Activated CD8-positive, alpha-beta memory T cell treated with anti-CD3 and anti-CD28 coated beads, Interleukin-2, amount 50 U/mL, for 1 hour (primary cell): Measurements from ENCODE around the gene NME2.
"Not testable (repeated sequence)": the region's sequence is repeated elsewhere in the genome, so short reads cannot be mapped to it uniquely, and the experiment has no call there.

ENCODE experiments used
- DNase-seq: peaks from one replicate; pipeline ENCODE4 v3.0.0-alpha.2; 2020; ENCODE audit errors: extremely low read depth

The NME2 gene

DNA sequence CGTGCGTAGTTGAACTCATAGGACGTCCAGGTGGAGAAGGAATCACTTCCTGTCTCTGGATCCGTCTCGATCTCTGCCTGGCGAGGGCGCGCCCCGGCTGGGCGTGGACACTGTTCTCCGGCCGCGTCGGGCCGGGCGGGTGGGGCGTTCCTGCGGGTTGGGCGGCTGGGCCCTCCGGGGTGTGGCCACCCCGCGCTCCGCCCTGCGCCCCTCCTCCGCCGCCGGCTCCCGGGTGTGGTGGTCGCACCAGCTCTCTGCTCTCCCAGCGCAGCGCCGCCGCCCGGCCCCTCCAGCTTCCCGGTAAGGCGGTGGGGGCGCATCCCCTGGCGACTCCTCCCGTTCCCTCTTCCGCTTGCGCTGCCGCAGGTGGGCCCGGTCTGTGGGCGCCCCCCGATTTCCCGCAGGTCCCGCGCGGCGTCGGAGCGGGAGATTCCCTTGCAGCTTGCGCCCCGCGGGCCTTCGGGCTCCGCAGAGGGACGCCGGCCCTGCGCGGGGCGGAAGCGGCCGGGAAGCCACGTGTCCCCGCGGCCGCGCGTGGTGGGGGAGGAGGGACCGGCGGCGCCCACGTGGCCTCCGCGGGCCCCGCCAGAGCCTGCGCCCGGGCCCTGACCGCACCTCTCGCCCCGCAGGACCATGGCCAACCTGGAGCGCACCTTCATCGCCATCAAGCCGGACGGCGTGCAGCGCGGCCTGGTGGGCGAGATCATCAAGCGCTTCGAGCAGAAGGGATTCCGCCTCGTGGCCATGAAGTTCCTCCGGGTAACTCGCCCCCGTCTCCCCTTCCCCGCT is at the start of gene NME2:
Gene NME2 (plus strand): TSS at position 214 of the 789 bp plus-strand sequence. CDS start 420 bp downstream, at position 634.
- no peak for DNase-seq

DNA sequence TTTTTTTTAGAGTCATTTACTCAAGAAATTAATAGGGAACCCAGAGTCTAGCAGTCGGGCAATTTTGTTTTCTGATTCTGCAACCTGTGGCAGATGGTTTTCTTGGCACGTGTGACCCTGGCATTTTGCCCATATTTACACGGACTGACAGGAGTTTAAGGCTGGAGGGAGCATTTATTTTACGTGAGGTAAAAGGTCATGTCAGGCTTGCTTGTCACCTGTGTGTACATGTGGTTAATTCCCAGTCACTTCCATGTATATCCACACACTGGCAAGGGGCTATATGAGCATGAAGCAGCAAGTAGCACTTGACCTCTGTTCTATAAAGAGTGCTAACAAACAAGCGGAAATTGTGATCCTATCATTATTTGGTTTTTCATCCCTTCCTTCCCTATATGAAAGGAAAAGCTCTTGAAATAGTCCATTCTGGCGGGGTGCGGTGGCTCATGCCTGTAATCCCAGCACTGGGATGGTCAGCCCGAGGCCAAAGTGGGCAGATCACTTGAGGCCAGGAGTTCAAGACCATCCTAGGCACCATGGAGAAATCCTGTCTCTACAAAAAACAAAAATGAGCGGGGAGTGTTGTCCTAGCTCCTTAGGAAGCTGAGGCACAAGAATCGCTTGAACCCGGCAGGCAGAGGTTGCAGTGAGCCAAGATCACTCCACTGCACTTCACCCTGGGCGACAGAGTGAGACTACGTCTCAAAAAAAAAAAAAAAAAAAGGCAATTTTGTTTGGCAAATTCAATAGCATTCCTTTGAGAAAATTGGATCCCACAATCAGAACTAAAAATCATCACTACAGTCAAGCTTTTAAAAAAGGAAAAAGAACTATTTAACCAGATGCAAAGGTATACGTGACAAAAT is 47.6 kb upstream of the NME2 start:
- no peak for DNase-seq

DNA sequence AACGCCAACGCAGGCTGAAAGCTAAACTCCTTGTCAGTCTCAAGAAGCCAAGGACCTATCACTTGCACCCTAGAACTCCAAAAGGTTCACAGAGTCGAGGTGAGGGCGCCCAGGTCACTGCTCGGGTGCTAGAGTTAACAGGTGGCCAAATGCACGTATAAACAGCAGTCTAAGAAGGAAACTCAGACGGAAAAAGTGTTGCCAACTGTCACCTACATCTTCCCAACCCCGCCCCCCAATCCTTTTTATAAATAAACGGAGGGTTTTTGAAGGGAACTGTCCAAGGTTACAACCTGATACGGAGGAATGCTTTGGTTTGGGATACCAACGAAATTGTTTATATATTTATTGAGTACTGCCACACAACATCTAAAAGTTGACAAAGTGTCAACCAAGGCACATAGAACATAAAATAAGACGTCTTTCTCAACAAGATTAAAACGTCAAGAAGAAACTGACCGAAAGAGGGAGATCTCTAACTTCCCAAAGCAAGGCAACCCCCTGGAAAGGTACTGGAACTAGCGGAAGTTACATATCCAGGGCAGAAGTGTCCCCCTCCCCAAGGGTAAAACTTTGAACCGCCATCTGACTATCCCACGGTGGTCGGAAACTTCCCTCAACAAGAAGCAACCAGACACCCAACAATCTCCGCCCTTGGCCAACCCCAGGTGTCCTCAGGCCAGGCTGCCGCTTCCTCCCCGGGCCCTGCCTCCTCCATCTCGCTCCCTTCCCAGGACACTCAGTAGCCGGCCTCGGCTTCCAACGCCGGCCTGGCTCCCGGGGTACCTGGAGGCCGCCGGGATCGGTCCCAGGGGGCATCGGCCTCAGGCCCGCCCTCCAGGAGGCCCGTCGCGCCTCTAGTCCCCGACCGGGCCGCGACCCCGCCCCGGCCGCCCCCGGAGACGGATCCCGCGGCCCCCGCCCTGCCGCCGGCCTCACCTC is 46.5 kb upstream of the NME2 start:
- DNase-seq, result no peak

- no peak for DNase-seq
Measured at GRCh38 chr17:51120357-51120738, 45.9 kb upstream of the NME2 start.

GRCh38 chr17:51120739-51121619 is 45.2 kb upstream of the NME2 start, which contains the start of gene SPAG9:
TSS of gene SPAG9 (minus strand) at chr17:51120868. CDS start at chr17:51120656, 212 bp downstream.
- DNase-seq, result peak; percentile 72

DNA sequence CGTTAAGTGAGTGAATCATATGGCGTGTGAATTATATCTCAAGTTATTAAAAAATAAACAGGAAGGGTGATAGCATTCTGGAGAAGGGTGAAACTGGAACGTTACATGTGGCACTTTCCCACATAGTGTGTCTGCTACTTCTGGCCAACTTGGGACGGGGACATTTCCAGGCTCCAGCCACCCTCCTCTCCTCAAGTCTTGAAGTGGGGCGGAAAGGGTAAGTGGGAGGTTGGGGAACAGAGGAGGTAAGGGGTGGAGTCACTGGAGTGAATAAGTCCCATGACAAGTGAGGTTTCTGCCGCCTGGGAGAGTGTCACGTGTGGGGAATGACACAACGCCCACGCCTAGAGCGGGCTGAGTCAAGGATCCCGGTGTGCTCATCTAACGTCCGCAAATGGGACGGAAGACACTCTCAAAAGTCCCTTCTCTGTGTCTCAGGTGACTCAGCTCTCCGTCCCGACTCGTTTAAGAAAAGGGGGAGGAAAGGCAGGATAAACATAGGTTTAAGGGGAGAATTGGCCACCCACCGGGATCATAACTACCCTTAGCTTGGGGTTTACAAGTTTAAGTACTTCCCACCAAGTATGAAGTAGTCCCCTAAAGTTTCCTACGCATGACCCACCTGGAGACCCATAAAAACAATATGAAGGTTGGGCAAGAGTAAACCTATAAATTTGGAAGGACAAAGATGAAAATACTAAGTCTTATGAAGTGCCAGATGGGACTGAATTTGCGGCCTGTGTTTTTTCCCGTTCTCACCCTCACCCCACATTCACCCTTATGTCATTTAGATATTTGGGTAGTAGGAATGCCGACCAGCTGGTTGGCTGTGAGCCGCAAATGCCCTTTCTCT is 44.4 kb upstream of the NME2 start:
- DNase-seq, result peak; percentile 57

GRCh38 chr17:51122473-51123115 is 43.6 kb upstream of the NME2 start:
- DNase-seq, result not testable (repeated sequence)

DNA sequence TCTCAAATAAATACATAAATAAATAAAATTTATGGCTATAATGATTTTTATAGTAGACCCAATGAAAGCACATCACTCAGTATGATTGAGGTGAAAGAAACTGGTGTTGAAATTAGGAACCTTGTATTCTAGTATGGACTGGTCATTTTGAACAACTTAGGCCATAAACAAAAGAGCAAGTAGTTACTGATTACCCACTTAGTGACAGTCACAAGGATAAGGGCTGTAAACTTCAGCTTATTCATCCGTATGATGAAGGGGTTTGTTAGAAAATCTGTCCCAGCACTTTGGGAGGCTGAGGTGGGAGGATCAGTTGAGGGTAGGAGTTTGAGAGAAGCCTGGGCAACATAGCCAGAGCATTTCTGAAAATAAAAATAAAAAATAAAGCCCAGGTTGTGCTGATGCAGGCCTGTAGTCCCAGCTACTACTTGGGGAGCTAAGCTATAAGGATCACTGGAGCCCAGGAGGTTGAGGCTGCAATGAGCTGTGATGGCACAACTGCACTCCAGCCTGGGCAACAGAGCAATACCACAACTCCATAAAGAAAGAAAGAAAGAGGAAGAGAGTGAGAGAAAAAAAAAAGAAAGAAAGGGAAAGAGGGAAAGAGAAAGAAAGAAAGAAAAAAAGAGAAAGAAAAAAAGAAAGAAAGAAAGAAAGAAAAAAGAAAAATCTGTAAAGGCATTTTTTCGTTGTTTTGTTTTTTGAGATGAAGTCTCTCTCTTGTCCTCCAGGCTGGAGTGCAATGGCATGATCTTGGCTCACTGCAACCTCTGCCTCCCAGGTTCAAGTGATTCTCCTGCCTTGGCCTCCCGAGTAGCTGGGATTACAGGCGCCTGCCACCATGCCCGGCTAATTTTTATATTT is 41.3 kb upstream of the NME2 start:
- DNase-seq, result no peak

DNA sequence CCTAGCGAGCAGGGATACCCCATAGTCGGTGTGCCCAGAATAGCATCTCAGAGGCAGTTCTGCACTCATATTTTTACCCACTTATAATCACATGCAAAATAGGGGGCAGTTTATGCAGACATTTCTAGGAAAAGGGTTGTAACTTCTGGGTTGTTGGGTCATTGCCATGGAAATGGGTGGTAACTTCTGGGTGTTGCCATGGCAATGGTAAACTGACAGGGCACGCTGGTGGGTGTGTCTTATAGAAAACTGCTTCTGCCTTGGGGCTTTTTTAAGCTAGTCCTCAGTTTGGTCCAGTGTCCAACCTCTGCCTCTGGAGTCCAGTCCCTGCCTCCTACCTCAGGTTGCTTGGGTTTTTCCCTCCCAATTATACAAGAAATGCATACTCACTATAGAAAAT is 38.1 kb upstream of the NME2 start:
- DNase-seq, result no peak

GRCh38 chr17:51132964-51133319 is 33.3 kb upstream of the NME2 start:
- DNase-seq, result no peak

GRCh38 chr17:51133365-51133764 is 32.8 kb upstream of the NME2 start:
- no peak for DNase-seq

GRCh38 chr17:51135956-51136355 is 30.3 kb upstream of the NME2 start:
- no peak for DNase-seq

- DNase-seq, result no peak
Measured at GRCh38 chr17:51142597-51142996, 23.6 kb upstream of the NME2 start.

DNA sequence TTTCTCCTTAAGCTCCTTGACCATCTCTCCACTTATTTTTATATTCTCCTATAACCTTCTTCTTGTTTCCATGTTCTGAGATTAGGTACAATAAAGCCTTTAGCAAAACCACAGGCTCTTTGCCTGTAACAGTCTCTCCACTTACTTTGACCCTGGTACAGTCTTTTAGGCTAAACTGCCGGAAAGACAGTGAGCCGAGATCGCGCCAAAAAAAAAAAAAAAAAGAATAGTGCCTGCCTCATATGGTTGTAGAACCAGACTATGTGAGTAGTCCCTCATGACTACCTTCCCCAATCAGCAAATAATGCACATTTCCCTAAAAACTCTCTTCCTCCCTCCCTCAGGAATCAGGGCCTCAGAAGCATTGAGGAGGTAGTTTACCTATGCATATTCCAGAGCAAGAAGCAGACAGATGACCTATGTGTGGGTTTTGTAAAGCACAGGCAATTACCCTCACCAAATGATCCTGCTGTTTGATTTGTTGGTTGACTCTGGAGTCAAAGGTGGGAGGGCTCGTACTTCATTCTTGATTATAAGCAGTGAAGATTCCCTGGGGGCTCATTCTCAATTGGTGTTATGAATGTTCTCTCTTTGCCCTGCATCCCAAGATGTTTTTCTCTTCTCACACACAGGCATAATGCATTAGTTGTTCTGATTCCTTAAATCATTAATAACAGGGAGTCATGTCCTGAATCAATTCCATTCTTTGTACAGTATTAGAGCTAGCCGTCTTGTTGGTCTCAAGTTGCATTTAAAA is 21.8 kb upstream of the NME2 start:
- DNase-seq, result no peak

DNA sequence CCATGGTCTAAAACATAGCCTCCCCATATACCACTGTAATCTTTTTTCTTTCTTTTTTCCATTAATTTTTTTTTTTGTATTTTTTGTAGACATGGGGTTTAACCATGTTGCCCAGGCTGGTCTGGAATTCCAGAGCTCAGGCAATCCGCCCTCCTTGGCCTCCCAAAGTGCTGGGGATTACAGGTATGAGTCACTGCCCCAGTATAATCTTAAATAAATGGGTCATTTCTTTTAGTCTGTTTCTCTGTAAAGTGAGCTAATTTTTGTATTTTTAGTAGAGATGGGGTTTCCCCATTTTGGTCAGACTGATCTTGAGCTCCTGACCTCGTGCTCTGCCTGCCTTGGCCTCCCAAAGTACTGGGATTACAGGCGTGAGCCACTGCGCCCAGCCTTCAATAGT is 18.6 kb upstream of the NME2 start:
- DNase-seq, result no peak

DNA sequence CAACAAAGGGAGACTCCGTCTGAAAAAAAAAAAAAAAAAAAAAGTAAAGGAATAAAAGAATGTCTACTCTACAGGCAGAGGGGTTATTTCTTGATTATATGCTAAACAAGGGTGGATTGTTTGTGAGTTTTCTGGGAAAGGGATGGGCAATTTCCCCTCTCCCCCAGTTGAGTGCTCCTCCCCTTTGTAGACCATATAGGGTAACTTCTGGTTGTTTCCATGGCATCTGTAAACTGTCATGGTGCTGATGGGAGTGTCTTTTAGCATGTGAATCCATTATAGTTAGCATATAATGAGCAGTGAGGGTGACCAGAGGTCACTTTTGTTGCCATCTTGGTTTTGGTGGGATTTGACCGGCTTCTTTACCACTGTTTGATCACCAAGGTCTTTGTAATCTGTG is 17.0 kb upstream of the NME2 start:
- no peak for DNase-seq

DNA sequence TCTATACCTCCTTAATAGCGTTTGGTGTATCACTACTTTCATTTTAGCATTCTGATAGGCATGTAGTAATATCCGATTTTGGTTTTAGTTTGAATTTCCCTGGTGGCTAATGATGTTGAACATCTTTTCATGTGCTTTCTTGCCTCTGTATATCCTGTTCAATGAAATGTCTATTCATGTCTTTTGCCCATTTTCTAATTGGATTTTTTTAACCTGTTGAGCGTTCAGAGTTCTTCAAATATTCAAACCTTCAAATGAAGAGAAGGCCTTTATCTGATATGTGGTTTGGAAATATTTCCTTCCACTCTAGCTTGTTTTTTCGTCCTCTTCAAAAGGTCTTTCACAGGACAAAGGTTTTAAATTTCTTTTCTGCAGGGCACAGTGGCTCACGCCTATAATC is 15.3 kb upstream of the NME2 start:
- no peak for DNase-seq

GRCh38 chr17:51152766-51153209 is 13.4 kb upstream of the NME2 start:
- no peak for DNase-seq
